CD14-positive monocyte (primary cell): ENCODE data around the gene MALRD1. TPM values are rescaled to one million over a fixed set of nuclear protein-coding genes. Genes with fewer than 3 reads are reported as not detected.

Experiments used
- DNase-seq, 3 donors: peaks; one replicate each; pipeline ENCODE4 v3.0.0-alpha.2; 2011 to 2022
- H2AFZ ChIP-seq: 2 replicates; pipeline ENCODE4 v1.6.0; 2012; ENCODE audit warnings: mild to moderate bottlenecking, low read depth, low read length, inconsistent platforms; ENCODE audit not compliant: insufficient read depth, poor library complexity, severe bottlenecking
- H3K27ac ChIP-seq, 2 donors: 1 replicate in 1 of 2; 2 replicates in 1 of 2; pipeline ENCODE4 v1.5.1; 2012 to 2013; ENCODE audit warnings: low read length in 2 of 2, control low read depth in 1 of 2, inconsistent platforms in 1 of 2, low read depth in 1 of 2, mild to moderate bottlenecking in 1 of 2
- H3K27me3 ChIP-seq, 2 donors: one replicate each; pipeline versions ENCODE4 v1.6.0 to v1.6.1; 2011 to 2013; ENCODE audit warnings: low read length in 2 of 2; ENCODE audit not compliant: control insufficient read depth in 2 of 2, insufficient read depth in 2 of 2
- H3K36me3 ChIP-seq, 2 donors: replicated peaks in 1 of 2; 1 replicate in 1 of 2; 2 replicates in 1 of 2; pipeline versions ENCODE4 v1.5.1 to v1.6.1; 2012 to 2013; ENCODE audit warnings: low read length in 2 of 2, control low read depth in 1 of 2, inconsistent platforms in 1 of 2, mild to moderate bottlenecking in 1 of 2; ENCODE audit not compliant: insufficient read depth in 2 of 2, control insufficient read depth in 1 of 2
- H3K4me1 ChIP-seq, 2 donors: 1 replicate in 1 of 2; 2 replicates in 1 of 2; pipeline versions ENCODE4 v1.5.1 to v1.6.1; 2012 to 2013; ENCODE audit warnings: low read length in 2 of 2, control low read depth in 1 of 2, inconsistent platforms in 1 of 2, mild to moderate bottlenecking in 1 of 2, moderate library complexity in 1 of 2; ENCODE audit not compliant: insufficient read depth in 2 of 2, control insufficient read depth in 1 of 2
- H3K4me2 ChIP-seq: replicated peaks from 2 replicates; pipeline ENCODE3; 2012; ENCODE audit warnings: low read length, moderate library complexity, mild to moderate bottlenecking; ENCODE audit not compliant: poor library complexity, severe bottlenecking; ENCODE audit errors: extremely low read depth
- H3K4me3 ChIP-seq, 3 experiments: fragments of 200-600 bp in 1 of 3; sonication (generic) in 1 of 3; replicated peaks in 1 of 3; 1 replicate in 2 of 3; 2 replicates in 1 of 3; pipeline ENCODE4 v1.5.1; 2011 to 2013; ENCODE audit warnings: low read length in 3 of 3, mild to moderate bottlenecking in 3 of 3, control low read depth in 2 of 3, low read depth in 2 of 3, inconsistent platforms in 1 of 3, moderate library complexity in 1 of 3
- H3K79me2 ChIP-seq: 2 replicates; pipeline ENCODE4 v1.6.0; 2012; ENCODE audit warnings: mild to moderate bottlenecking, control low read depth, inconsistent platforms, low read length, moderate library complexity; ENCODE audit not compliant: insufficient read depth
- H3K9ac ChIP-seq: 2 replicates; pipeline ENCODE4 v1.6.0; 2017; ENCODE audit warnings: low read length, mild to moderate bottlenecking; ENCODE audit not compliant: insufficient read depth, poor library complexity, severe bottlenecking
- H3K9me3 ChIP-seq, 2 donors: replicated peaks in 1 of 2; 1 replicate in 1 of 2; 2 replicates in 1 of 2; pipeline versions ENCODE4 v1.5.1 to v1.6.1; 2012 to 2013; ENCODE audit warnings: low read length in 2 of 2, control low read depth in 1 of 2; ENCODE audit not compliant: control insufficient read depth in 1 of 2, insufficient read depth in 1 of 2
- H4K20me1 ChIP-seq: 2 replicates; pipeline ENCODE4 v1.6.0; 2012; ENCODE audit warnings: mild to moderate bottlenecking, low read length, control low read depth, moderate library complexity; ENCODE audit not compliant: insufficient read depth
- H3K27ac Mint-ChIP-seq, 7 donors: one replicate each; pipeline ENCODE4 v1.8.0; 2020; ENCODE audit warnings: mild to moderate bottlenecking in 7 of 7, mixed read lengths in 7 of 7, moderate library complexity in 6 of 7, inconsistent platforms in 2 of 7
- H3K27me3 Mint-ChIP-seq, 3 donors: one replicate each; pipeline ENCODE4 v1.8.0; 2021 to 2022; ENCODE audit warnings: low read depth in 3 of 3, mild to moderate bottlenecking in 3 of 3, mixed read lengths in 3 of 3, moderate library complexity in 3 of 3, inconsistent platforms in 1 of 3
- H3K36me3 Mint-ChIP-seq, 2 donors: one replicate each; pipeline ENCODE4 v1.8.0; 2020; ENCODE audit warnings: mixed read lengths in 2 of 2, inconsistent platforms in 1 of 2, mild to moderate bottlenecking in 1 of 2
- H3K4me1 Mint-ChIP-seq: one replicate; pipeline ENCODE4 v1.8.0; 2020; ENCODE audit warnings: mild to moderate bottlenecking, mixed read lengths
- H3K4me3 Mint-ChIP-seq, 2 donors: one replicate each; pipeline ENCODE4 v1.8.0; 2020; ENCODE audit warnings: mild to moderate bottlenecking in 2 of 2, mixed read lengths in 2 of 2, moderate library complexity in 1 of 2
- H3K9me3 Mint-ChIP-seq, 7 donors: one replicate each; pipeline ENCODE4 v1.8.0; 2020 to 2022; ENCODE audit warnings: mixed read lengths in 7 of 7, mild to moderate bottlenecking in 6 of 7, moderate library complexity in 6 of 7, inconsistent platforms in 2 of 7
- WGBS: methylation state at CpG from one replicate; pipeline ENCODE4 v1.1.5; 2013; ENCODE audit warnings: missing lambda C conversion rate; ENCODE audit not compliant: insufficient coverage; 5-methylcytosine and 5-hydroxymethylcytosine counted together
- intact Hi-C, 2 donors: fragments of 100-400 bp; cut with micrococcal nuclease; formaldehyde crosslinking; loops; one replicate each; pipeline versions ENCODE4 v1.15.0 to v1.15.1; 2023
- polyA plus RNA-seq, 3 donors: library from polyadenylated mRNA; depleted of rRNA in 1 of 3; unstranded in 2 of 3; stranded (reverse) in 1 of 3; fragments of 300-500 nt in 2 of 3; fragments of >200 nt in 1 of 3; fragmentation: Illumina TruSeq in 2 of 3; gene quantifications; 1 replicate in 2 of 3; 2 replicates in 1 of 3; pipeline ENCODE4 v1.2.3, GENCODE V29; 2012 to 2021
- TF ChIP-seq, protein P1 (sequence below): fragments of 200-600 bp; IDR thresholded peaks from one replicate; pipeline ENCODE4 v1.8.0; 2022; ENCODE audit warnings: antibody characterized with exemption, mild to moderate bottlenecking

MALRD1 gene
- polyA plus RNA-seq, 3 donors = not detected

DNA sequence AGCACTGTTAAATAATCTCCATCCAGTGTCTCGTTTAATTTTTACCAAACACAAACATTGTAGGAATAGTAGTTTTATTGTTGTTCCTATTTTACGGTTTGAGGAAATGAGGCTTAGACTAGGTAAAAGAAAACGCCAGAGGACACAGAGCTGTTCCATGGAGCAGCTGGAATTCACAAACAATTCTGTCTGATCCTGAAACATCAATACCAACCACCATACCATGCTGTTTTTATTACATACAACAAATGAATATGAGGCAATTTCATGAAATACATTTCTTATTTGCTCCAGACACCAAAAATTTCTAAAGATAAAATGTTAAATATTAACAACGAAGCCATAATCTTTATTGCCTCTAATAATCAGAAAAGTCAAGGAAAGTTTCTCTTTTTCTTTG is 9.4 kb downstream of the MALRD1 start:
- no peaks in the 10 kb centered on the region for H3K4me1 ChIP-seq
- peaks cover 0 to 6% (median 4%) of the 10 kb centered on the region in 7 donors for H3K9me3 Mint-ChIP-seq
- H3K36me3 Mint-ChIP-seq = no peaks in the 10 kb centered on the region
- no peak overlapping the region for H3K9ac ChIP-seq
- H3K79me2 ChIP-seq = no peaks in the 10 kb centered on the region
- H3K4me3 Mint-ChIP-seq = no peak overlapping the region
- H3K4me2 ChIP-seq = no peak overlapping the region
- H3K27ac Mint-ChIP-seq = no peak overlapping the region
- intact Hi-C loops = no loop called here
- whole genome bisulfite sequencing = no CpG with 5 or more reads among the region's 4 CpGs
- no peak overlapping the region for H3K4me3 ChIP-seq
- DNase-seq = no peak
- H3K9me3 ChIP-seq = peaks cover 0 to 12% of the 10 kb centered on the region in 2 donors
- TF ChIP-seq, protein P1, sequence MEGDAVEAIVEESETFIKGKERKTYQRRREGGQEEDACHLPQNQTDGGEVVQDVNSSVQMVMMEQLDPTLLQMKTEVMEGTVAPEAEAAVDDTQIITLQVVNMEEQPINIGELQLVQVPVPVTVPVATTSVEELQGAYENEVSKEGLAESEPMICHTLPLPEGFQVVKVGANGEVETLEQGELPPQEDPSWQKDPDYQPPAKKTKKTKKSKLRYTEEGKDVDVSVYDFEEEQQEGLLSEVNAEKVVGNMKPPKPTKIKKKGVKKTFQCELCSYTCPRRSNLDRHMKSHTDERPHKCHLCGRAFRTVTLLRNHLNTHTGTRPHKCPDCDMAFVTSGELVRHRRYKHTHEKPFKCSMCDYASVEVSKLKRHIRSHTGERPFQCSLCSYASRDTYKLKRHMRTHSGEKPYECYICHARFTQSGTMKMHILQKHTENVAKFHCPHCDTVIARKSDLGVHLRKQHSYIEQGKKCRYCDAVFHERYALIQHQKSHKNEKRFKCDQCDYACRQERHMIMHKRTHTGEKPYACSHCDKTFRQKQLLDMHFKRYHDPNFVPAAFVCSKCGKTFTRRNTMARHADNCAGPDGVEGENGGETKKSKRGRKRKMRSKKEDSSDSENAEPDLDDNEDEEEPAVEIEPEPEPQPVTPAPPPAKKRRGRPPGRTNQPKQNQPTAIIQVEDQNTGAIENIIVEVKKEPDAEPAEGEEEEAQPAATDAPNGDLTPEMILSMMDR = no peak
- peaks cover 0 to 2% (median 0%) of the 10 kb centered on the region in 3 donors for H3K27me3 Mint-ChIP-seq
- H3K27ac ChIP-seq = no peak overlapping the region
- no peaks in the 10 kb centered on the region for H3K4me1 Mint-ChIP-seq
- H2AFZ ChIP-seq = no peak overlapping the region
- H4K20me1 ChIP-seq = no peaks in the 10 kb centered on the region
- H3K36me3 ChIP-seq = no peaks in the 10 kb centered on the region
- H3K27me3 ChIP-seq = no peaks in the 10 kb centered on the region

DNA sequence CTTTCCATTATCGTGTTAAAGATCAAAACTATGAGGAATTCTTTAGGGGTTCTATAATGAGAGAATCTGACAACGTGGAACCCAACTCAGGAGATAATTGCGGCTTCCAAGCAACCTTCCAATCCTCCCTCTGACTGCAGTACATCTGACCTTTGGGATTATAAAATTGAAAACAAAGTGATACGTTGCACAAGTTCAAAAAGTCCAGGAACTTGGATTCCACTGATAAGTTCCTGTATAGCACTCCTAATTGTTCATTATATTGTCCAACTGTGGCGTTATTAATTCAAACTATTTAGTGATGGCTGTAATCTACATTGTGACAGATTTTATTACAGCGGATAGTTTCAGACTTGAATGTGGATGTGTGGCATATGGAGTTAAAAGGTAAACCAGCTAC is 15.4 kb downstream of the MALRD1 start:
- TF ChIP-seq, protein P1 = no peak
- H3K36me3 ChIP-seq = no peaks in the 10 kb centered on the region
- no peaks in the 10 kb centered on the region for H3K4me1 ChIP-seq
- H3K4me1 Mint-ChIP-seq = no peaks in the 10 kb centered on the region
- H3K27ac Mint-ChIP-seq = no peak overlapping the region
- H3K27me3 Mint-ChIP-seq = peaks cover 0 to 2% (median 0%) of the 10 kb centered on the region in 3 donors
- no peak for DNase-seq
- H2AFZ ChIP-seq = no peak overlapping the region
- no CpG with 5 or more reads among the region's 6 CpGs for WGBS
- no peaks in the 10 kb centered on the region for H3K36me3 Mint-ChIP-seq
- H3K4me3 Mint-ChIP-seq = no peak overlapping the region
- H3K9ac ChIP-seq = no peak overlapping the region
- no peak overlapping the region for H3K4me3 ChIP-seq
- intact Hi-C loops = no loop called here
- H4K20me1 ChIP-seq = no peaks in the 10 kb centered on the region
- H3K4me2 ChIP-seq = no peak overlapping the region
- no peaks in the 10 kb centered on the region for H3K79me2 ChIP-seq
- no peak overlapping the region for H3K27ac ChIP-seq
- peaks cover 0 to 15% (median 4%) of the 10 kb centered on the region in 7 donors for H3K9me3 Mint-ChIP-seq
- peaks cover 0 to 16% of the 10 kb centered on the region in 2 donors for H3K9me3 ChIP-seq
- H3K27me3 ChIP-seq = no peaks in the 10 kb centered on the region
